GM19438 (cell line): ENCODE data around the gene RNF224.

ENCODE experiments used
- ATAC-seq: cut with Tn5 transposase; IDR thresholded peaks from one replicate; pipeline ENCODE4 v1.9.1; 2021; ENCODE audit warnings: low read depth; ENCODE audit not compliant: unreplicated experiment

Gene RNF224

GRCh38 chr9:137225699-137226331 lies 1.5 kb upstream of the RNF224 start:
- no peak for ATAC-seq

GRCh38 chr9:137226338-137227053 lies 806 bp upstream of the RNF224 start:
- no peak for ATAC-seq

GRCh38 chr9:137227853-137228505 lies 677 bp downstream of the RNF224 start:
- ATAC-seq = no peak

- no peak for ATAC-seq
Observed at GRCh38 chr9:137228506-137228967, 1.2 kb downstream of the RNF224 start.

- ATAC-seq = no peak
Observed at GRCh38 chr9:137228968-137229896, 1.9 kb downstream of the RNF224 start.

GRCh38 chr9:137229903-137230704 lies 2.8 kb downstream of the RNF224 start:
- no peak for ATAC-seq

- ATAC-seq = no peak
Observed at GRCh38 chr9:137230705-137231371, 3.5 kb downstream of the RNF224 start, which contains the start of gene SLC34A3. Gene SLC34A3, plus strand, starts transcription at chr9:137230901. Its CDS starts 802 bp downstream, at chr9:137231703.

GRCh38 chr9:137231372-137232039 lies 4.2 kb downstream of the RNF224 start:
- no peak for ATAC-seq

GRCh38 chr9:137232101-137232500 lies 4.8 kb downstream of the RNF224 start:
- no peak for ATAC-seq

GRCh38 chr9:137232510-137232909 lies 5.2 kb downstream of the RNF224 start:
- ATAC-seq = no peak

- ATAC-seq = no peak
Observed at GRCh38 chr9:137233143-137233980, 6.1 kb downstream of the RNF224 start.

GRCh38 chr9:137234055-137234697 lies 6.9 kb downstream of the RNF224 start:
- no peak for ATAC-seq

GRCh38 chr9:137234758-137235423 lies 7.6 kb downstream of the RNF224 start:
- ATAC-seq = no peak

GRCh38 chr9:137235424-137236237 lies 8.3 kb downstream of the RNF224 start:
- no peak for ATAC-seq

GRCh38 chr9:137236238-137236935 lies 9.1 kb downstream of the RNF224 start:
- ATAC-seq = no peak
